ENCODE measurements around the gene KRT13.

GRCh38 chr17:41480581-41480980 is 24.8 kb downstream of the KRT13 start:
- TF ChIP-seq CTCF (IDR thresholded peaks at IDR 0.05), result no peak
- no peak for TF ChIP-seq EZH2 (IDR thresholded peaks at IDR 0.05; ENCODE audit: borderline replicate concordance, insufficient read depth, low read depth, low read length, poor library complexity, severe bottlenecking)

Measured in B cell (primary cell).